H1 (cell line): ENCODE measurements around the gene SOX14. TPM values are rescaled to one million over a fixed set of nuclear protein-coding genes. Genes with fewer than 3 reads are reported as not detected.

ENCODE experiments used
- CEBPB ChIP-seq: IDR thresholded peaks from 2 replicates; pipeline ENCODE4 v1.6.1; 2012; ENCODE audit warnings: low read depth, low read length
- EZH2 ChIP-seq: fragments of 200-600 bp; sonication (generic); IDR thresholded peaks from 2 replicates; pipeline ENCODE4 v1.7.1; 2012; ENCODE audit warnings: low read depth, mild to moderate bottlenecking, moderate library complexity, low read length, inconsistent platforms; ENCODE audit not compliant: severe bottlenecking
- POLR2AphosphoS5 ChIP-seq: IDR thresholded peaks from 2 replicates; pipeline ENCODE4 v1.6.1; 2011; ENCODE audit warnings: low read depth, low read length
- SIRT6 ChIP-seq: IDR thresholded peaks from one replicate; pipeline ENCODE4 v1.7.1; 2012; ENCODE audit warnings: low read length, inconsistent platforms
- USF2 ChIP-seq: IDR thresholded peaks from 2 replicates; pipeline ENCODE4 v1.6.1; 2011; ENCODE audit warnings: low read length, improper control_type of control experiment
- polyA plus RNA-seq, 7 experiments: library from polyadenylated mRNA; depleted of rRNA in 3 of 7; stranded (reverse) in 5 of 7; unstranded in 2 of 7; fragments of >200 nt in 5 of 7; fragments of 200-250 nt in 2 of 7; gene quantifications; 1 replicate in 5 of 7; 2 replicates in 1 of 7; 4 replicates in 1 of 7; pipeline versions ENCODE4 v1.2.1 to v1.2.3, GENCODE V29; 2011 to 2013; ENCODE audit warnings: missing spikeins in 2 of 7, mixed read lengths in 2 of 7
- total RNA-seq: library from RNA; stranded (reverse); fragmentation: NEBNext Ultra II Directional; extraction: Animal tissue kit (Norgen Biotek cat#: 25700); gene quantifications from 2 replicates; pipeline ENCODE4 v1.2.1, GENCODE V29; 2021

SOX14 gene
- total and polyA plus RNA-seq, 2 of the 8 experiments (the other 6 are each of a cell fraction or from before 2014, with no cell fraction given), result 0.03 to 0.50 TPM

- no peak for TF ChIP-seq POLR2AphosphoS5
- no peak for TF ChIP-seq SIRT6
- TF ChIP-seq CEBPB, result no peak
- no peak for TF ChIP-seq USF2
- TF ChIP-seq EZH2, result no peak
These were observed 25.4 kb upstream of the SOX14 start (continued) for GRCh38 chr3:137738710-137739109.
